Uterus (tissue), 4 donors: ENCODE data around the gene RDH14. TPM values are rescaled to one million over a fixed set of nuclear protein-coding genes. Genes with fewer than 3 reads are reported as not detected.

Experiments used
- DNase-seq, 2 donors: peaks; one replicate each; pipeline ENCODE4 v3.0.0-alpha.2; 2019 to 2020
- H3K27ac ChIP-seq, 2 donors: fragments of 200-600 bp; sonication (generic); 1 replicate in 1 of 2; 2 replicates in 1 of 2; pipeline ENCODE4 v1.5.1; 2016 to 2018
- H3K27me3 ChIP-seq, 2 donors: fragments of 200-600 bp; sonication (generic); one replicate each; pipeline ENCODE4 v1.5.1; 2018 to 2019; ENCODE audit warnings: control low read depth in 1 of 2
- H3K36me3 ChIP-seq, 2 donors: fragments of 200-600 bp; sonication (generic); one replicate each; pipeline ENCODE4 v1.5.1; 2019; ENCODE audit warnings: control low read depth in 1 of 2
- H3K4me1 ChIP-seq, 2 donors: fragments of 200-600 bp; sonication (generic); one replicate each; pipeline ENCODE4 v1.5.1; 2018 to 2019; ENCODE audit warnings: control low read depth in 1 of 2
- H3K4me3 ChIP-seq, 2 donors: fragments of 200-600 bp; sonication (generic); 1 replicate in 1 of 2; 2 replicates in 1 of 2; pipeline ENCODE4 v1.5.1; 2018 to 2019; ENCODE audit warnings: mild to moderate bottlenecking in 1 of 2
- H3K9me3 ChIP-seq, 2 donors: fragments of 200-600 bp; sonication (generic); one replicate each; pipeline ENCODE4 v1.5.1; 2019; ENCODE audit warnings: control low read depth in 1 of 2
- POLR2A ChIP-seq, 2 donors: fragments of 450-650 bp; IDR thresholded peaks; one replicate each; pipeline ENCODE4 v1.6.1; 2016; ENCODE audit warnings: antibody characterized with exemption in 2 of 2, mild to moderate bottlenecking in 1 of 2, moderate library complexity in 1 of 2
- intact Hi-C: fragments of 100-400 bp; cut with DNase I; formaldehyde crosslinking; loops from one replicate; pipeline ENCODE4 v1.15.1; 2023; ENCODE audit warnings: low total_unique reads
- total RNA-seq, 4 donors: library from RNA; depleted of rRNA in 3 of 4; stranded (reverse); fragments of >200 nt in 3 of 4; gene quantifications; one replicate each; pipeline versions ENCODE4 v1.1.0 to v1.2.4, GENCODE V29; 2014 to 2023
- TF ChIP-seq, protein P1 (sequence below), 4 experiments: fragments of 200-600 bp in 2 of 4; fragments of 450-650 bp in 2 of 4; sonication (generic) in 2 of 4; IDR thresholded peaks; one replicate each; pipeline ENCODE4 v1.5.1; 2016 to 2019; ENCODE audit warnings: antibody characterized with exemption in 4 of 4, mild to moderate bottlenecking in 2 of 4, moderate library complexity in 1 of 4
- donor health status: DM: yes; HTN: yes; CAD: no.

RDH14 gene
- total RNA-seq, 4 donors from 2014 or later, result 13.2 to 39.6 (median 25.6) TPM

DNA sequence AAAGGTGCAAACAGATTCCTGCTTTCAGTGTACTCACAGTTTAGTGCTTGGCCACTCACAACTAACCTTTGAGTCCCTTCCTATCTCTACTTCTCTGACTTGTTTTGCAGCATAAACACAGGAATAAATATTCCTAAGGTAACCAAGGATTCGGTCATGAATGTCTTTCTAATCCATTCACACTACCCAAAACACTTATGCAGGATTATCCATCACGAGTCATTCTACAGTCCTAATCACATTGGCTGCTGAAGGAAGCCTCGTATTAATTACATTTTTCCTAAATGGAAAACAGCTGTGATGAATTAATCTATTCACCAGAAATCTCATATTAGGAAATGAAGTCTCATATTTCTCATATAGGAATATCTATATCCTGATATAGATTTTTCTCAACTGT, 16.3 kb downstream of the RDH14 start:
- intact Hi-C loops, result no loop called here
- no peaks in the 10 kb centered on the region for H3K27me3 ChIP-seq
- H3K27ac ChIP-seq, result no peak overlapping the region
- no peaks in the 10 kb centered on the region for H3K4me1 ChIP-seq
- H3K4me3 ChIP-seq, result no peak overlapping the region
- no peak for DNase-seq
- H3K9me3 ChIP-seq, result no peaks in the 10 kb centered on the region
- TF ChIP-seq, protein P1, sequence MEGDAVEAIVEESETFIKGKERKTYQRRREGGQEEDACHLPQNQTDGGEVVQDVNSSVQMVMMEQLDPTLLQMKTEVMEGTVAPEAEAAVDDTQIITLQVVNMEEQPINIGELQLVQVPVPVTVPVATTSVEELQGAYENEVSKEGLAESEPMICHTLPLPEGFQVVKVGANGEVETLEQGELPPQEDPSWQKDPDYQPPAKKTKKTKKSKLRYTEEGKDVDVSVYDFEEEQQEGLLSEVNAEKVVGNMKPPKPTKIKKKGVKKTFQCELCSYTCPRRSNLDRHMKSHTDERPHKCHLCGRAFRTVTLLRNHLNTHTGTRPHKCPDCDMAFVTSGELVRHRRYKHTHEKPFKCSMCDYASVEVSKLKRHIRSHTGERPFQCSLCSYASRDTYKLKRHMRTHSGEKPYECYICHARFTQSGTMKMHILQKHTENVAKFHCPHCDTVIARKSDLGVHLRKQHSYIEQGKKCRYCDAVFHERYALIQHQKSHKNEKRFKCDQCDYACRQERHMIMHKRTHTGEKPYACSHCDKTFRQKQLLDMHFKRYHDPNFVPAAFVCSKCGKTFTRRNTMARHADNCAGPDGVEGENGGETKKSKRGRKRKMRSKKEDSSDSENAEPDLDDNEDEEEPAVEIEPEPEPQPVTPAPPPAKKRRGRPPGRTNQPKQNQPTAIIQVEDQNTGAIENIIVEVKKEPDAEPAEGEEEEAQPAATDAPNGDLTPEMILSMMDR (IDR thresholded peaks at IDR 0.05), result no peak
- TF ChIP-seq POLR2A (IDR thresholded peaks at IDR 0.05), result no peak
- H3K36me3 ChIP-seq, result no peaks in the 10 kb centered on the region

DNA sequence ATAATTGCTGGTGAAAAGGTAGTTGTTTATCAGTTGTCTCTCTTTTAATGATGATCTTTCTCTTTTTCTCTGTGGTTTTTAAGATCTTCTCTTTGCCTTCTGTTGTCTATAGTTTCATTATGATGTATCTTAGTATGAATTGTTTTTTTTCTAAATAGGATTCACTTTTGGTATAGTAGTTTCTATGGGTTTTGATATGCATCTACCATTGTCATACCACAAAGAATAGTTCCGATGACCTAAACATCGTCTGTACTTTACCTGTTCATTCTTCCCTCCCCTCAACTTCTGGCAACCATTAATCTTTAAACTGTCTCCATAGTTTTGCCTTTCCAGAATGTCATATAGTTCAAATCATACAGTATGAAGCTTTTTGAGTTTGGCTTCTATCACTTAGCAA, 19.6 kb downstream of the RDH14 start:
- intact Hi-C loops, result no loop called here
- Histone ChIP-seq H3K27me3 (no peaks in the 10 kb centered on the region), H3K36me3 (no peaks in the 10 kb centered on the region), H3K9me3 (no peaks in the 10 kb centered on the region), H3K27ac (no peak overlapping the region), H3K4me1 (no peaks in the 10 kb centered on the region), H3K4me3 (no peak overlapping the region)
- TF ChIP-seq, protein P1 (IDR thresholded peaks at IDR 0.05), result no peak
- TF ChIP-seq POLR2A (IDR thresholded peaks at IDR 0.05), result no peak
- no peak for DNase-seq

DNA sequence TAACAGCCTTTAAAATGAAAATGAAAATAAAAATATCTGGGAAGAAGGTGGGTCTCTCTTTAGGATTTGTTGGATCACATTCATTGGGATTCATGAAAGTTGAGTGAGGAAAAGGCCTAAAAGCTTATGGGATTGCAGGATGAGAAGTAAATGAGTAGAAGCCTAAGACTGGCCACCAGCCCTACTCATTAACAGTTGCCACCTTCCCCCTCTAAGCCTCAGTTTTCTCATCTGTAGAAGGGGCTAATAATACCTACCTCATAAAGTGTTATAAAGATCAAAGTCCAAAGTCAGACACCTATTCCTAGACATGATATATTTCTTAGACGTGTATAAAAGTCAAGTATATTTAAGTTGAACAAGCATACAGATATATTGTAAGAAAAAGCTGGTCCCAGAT, 23.8 kb downstream of the RDH14 start:
- Histone ChIP-seq H3K4me3 (no peak overlapping the region), H3K27me3 (no peaks in the 10 kb centered on the region), H3K27ac (no peak overlapping the region), H3K36me3 (no peaks in the 10 kb centered on the region), H3K9me3 (no peaks in the 10 kb centered on the region), H3K4me1 (no peaks in the 10 kb centered on the region)
- no peak for DNase-seq
- intact Hi-C loops, result no loop called here
- TF ChIP-seq POLR2A (IDR thresholded peaks at IDR 0.05), result no peak
- TF ChIP-seq, protein P1 (IDR thresholded peaks at IDR 0.05), result no peak

DNA sequence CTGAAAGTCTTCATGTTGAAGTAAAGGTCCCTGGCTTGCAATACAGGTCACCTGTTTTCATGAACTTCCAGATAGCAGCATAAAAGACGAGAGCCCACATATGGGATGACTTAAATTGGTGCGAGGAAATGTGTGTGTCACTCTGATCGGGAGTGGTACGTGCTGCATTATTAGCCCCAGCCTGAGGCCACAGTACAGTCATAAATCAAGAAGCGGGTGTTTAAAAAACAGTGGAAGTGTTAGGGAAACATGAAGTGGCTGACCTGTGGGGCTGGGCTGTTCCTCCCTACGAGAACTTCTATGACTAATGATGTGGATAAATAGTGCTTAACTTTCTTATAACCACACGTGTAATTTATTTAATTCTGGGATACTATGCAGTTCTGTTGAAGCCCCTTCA, 24.4 kb downstream of the RDH14 start:
- intact Hi-C loops, result no loop called here
- H3K4me1 ChIP-seq, result no peaks in the 10 kb centered on the region
- H3K27me3 ChIP-seq, result no peaks in the 10 kb centered on the region
- no peak for DNase-seq
- H3K4me3 ChIP-seq, result no peak overlapping the region
- TF ChIP-seq, protein P1 (IDR thresholded peaks at IDR 0.05), result no peak
- no peak for TF ChIP-seq POLR2A (IDR thresholded peaks at IDR 0.05)
- no peaks in the 10 kb centered on the region for H3K36me3 ChIP-seq
- H3K9me3 ChIP-seq, result no peaks in the 10 kb centered on the region
- no peak overlapping the region for H3K27ac ChIP-seq

DNA sequence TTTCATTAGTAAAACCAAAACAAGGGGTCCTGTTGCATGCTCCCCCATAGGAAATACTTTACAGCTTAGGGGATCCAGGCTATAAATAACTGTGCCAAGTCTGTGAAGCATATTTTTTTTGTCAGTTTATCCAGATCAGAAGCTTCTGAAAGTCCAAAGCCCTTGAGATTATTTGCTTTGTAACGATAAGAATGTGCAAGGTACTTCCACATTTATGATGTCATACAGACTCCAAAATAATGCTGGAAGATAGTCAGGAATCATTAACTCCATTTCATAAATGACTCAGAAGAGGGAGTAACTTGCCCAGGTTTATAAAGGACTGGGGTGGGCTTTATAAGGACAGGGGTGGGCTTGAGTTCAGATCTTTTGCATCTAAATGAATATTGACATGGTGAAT, 29.3 kb downstream of the RDH14 start:
- TF ChIP-seq POLR2A (IDR thresholded peaks at IDR 0.05), result no peak
- TF ChIP-seq, protein P1 (IDR thresholded peaks at IDR 0.05), result no peak
- Histone ChIP-seq H3K36me3 (no peaks in the 10 kb centered on the region), H3K27me3 (no peaks in the 10 kb centered on the region), H3K4me1 (no peaks in the 10 kb centered on the region), H3K27ac (no peak overlapping the region), H3K9me3 (no peaks in the 10 kb centered on the region), H3K4me3 (no peak overlapping the region)
- intact Hi-C loops, result no loop called here
- no peak for DNase-seq
